ENCODE data around the gene KCNIP1.

KCNIP1 gene

DNA sequence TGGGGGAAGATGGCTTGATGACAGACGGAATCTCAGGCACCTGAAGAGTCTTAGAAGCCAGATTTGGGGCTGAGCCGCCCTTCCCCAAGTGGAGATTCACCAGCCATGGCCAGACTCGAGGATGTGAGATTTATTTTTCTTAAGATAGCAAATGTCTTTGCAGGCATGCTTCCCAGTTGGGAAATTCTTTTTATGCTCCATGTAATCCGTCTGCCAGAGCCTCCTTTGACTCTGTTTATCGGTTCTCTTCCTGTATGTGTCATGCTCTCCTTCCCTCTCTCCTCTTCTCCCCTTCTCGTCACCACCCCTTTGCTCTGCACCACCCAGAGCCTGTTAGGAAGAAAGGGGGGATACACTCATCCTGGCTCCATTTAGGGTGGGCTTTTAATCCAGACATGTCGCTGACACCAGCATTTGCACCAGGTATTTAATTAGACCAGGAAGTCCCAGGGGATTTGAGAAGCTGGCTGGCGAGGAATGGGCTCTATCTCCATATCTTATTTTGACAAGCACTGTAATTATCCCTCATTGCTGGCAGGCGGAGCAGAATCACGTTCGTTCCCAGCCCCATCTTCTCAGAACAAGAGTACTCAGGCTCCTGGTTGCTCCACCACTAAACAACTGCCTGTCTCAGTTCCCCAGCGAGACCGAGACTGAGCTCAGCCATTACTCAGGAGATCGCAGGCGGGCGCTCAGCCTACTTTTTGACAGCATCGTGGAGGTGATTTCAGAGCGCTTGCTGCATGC lies 50.9 kb downstream of the KCNIP1 start:
- Histone ChIP-seq H3F3A (ENCODE audit: insufficient read depth, low read length) (no peaks in the 10 kb centered on the region), H4K20me1 (ENCODE audit: insufficient read depth, low read length) (no peaks in the 10 kb centered on the region), H3K9ac (ENCODE audit: low read length) (no peak overlapping the region), H3K4me3 (ENCODE audit: low read depth, low read length, poor library complexity, severe bottlenecking) (no peak overlapping the region), H3K36me3 (ENCODE audit: insufficient read depth, low read length) (no peaks in the 10 kb centered on the region), H3K4me1 (ENCODE audit: insufficient read depth, low read length, severe bottlenecking) (no peaks in the 10 kb centered on the region), H2AFZ (ENCODE audit: low read length) (no peak overlapping the region), H3K27ac (ENCODE audit: low read depth, low read length, poor library complexity, severe bottlenecking) (no peak overlapping the region), H3K9me2 (ENCODE audit: low read depth, low read length) (no peaks in the 10 kb centered on the region), H3K27me3 (ENCODE audit: insufficient read depth, low read length) (no peaks in the 10 kb centered on the region), H3K4me2 (ENCODE audit: low read length) (no peak overlapping the region), H3K9me3 (ENCODE audit: low read length) (no peaks in the 10 kb centered on the region), H3K79me2 (ENCODE audit: insufficient read depth, low read length) (no peaks in the 10 kb centered on the region)
- no peak for TF ChIP-seq EZH2 (IDR thresholded peaks at IDR 0.05; ENCODE audit: borderline replicate concordance, low read length)
- TF ChIP-seq, protein P1, sequence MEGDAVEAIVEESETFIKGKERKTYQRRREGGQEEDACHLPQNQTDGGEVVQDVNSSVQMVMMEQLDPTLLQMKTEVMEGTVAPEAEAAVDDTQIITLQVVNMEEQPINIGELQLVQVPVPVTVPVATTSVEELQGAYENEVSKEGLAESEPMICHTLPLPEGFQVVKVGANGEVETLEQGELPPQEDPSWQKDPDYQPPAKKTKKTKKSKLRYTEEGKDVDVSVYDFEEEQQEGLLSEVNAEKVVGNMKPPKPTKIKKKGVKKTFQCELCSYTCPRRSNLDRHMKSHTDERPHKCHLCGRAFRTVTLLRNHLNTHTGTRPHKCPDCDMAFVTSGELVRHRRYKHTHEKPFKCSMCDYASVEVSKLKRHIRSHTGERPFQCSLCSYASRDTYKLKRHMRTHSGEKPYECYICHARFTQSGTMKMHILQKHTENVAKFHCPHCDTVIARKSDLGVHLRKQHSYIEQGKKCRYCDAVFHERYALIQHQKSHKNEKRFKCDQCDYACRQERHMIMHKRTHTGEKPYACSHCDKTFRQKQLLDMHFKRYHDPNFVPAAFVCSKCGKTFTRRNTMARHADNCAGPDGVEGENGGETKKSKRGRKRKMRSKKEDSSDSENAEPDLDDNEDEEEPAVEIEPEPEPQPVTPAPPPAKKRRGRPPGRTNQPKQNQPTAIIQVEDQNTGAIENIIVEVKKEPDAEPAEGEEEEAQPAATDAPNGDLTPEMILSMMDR (IDR thresholded peaks at IDR 0.05; ENCODE audit: low read length) = no peak

DNA sequence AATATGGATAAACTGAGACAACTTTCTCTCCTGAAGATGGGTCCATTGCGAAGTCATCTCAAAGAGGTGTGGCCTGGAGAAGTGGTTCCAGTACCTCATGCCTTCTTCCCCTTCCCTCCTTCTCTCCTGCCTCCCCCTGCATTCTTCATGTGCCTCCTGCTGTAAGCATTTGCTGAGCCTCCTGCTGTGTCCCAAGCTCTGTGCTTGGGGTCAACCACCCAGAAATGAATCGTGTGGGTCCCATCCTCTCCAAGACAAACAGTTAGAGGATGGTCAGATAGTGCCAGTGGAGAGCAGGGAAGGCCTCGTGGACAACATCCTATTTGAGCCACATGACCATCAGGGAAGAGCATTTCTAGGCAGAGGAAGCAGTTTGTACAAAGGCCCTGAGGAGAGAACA lies 53.5 kb downstream of the KCNIP1 start:
- TF ChIP-seq, protein P1 (IDR thresholded peaks at IDR 0.05; ENCODE audit: low read length) = no peak
- TF ChIP-seq EZH2 (IDR thresholded peaks at IDR 0.05; ENCODE audit: borderline replicate concordance, low read length) = no peak
- Histone ChIP-seq H3K4me2 (ENCODE audit: low read length) (no peak overlapping the region), H4K20me1 (ENCODE audit: insufficient read depth, low read length) (no peaks in the 10 kb centered on the region), H3K9me3 (ENCODE audit: low read length) (no peaks in the 10 kb centered on the region), H3K9ac (ENCODE audit: low read length) (no peak overlapping the region), H3K27ac (ENCODE audit: low read depth, low read length, poor library complexity, severe bottlenecking) (no peak overlapping the region), H3K27me3 (ENCODE audit: insufficient read depth, low read length) (no peaks in the 10 kb centered on the region), H3K4me1 (ENCODE audit: insufficient read depth, low read length, severe bottlenecking) (no peaks in the 10 kb centered on the region), H3K4me3 (ENCODE audit: low read depth, low read length, poor library complexity, severe bottlenecking) (no peak overlapping the region), H3F3A (ENCODE audit: insufficient read depth, low read length) (no peaks in the 10 kb centered on the region), H3K79me2 (ENCODE audit: insufficient read depth, low read length) (no peaks in the 10 kb centered on the region), H3K9me2 (ENCODE audit: low read depth, low read length) (no peaks in the 10 kb centered on the region), H3K36me3 (ENCODE audit: insufficient read depth, low read length) (no peaks in the 10 kb centered on the region), H2AFZ (ENCODE audit: low read length) (no peak overlapping the region)

DNA sequence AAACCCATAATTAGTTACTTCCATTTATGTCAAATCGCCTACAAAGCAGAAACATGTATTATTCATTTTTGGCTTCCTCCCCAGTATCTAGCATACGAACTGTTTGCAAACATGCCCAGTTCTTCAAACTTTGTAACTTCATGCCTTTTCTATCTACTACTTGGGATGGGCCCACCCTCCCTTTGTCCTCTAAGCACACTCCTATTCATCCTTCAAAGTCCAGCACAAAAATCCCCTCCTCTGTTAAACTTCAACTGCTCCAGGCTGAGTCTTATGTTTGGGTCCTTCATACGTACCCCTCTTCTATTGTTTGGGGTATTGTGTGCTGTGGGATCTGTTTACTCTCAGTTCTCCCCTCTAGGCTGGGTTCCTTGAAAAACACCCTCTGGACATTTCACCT lies 55.5 kb downstream of the KCNIP1 start:
- no peak overlapping the region for H3K4me3 ChIP-seq (ENCODE audit: low read depth, low read length, poor library complexity, severe bottlenecking)
- H3F3A ChIP-seq (ENCODE audit: insufficient read depth, low read length) = no peaks in the 10 kb centered on the region
- no peaks in the 10 kb centered on the region for H3K9me3 ChIP-seq (ENCODE audit: low read length)
- H3K79me2 ChIP-seq (ENCODE audit: insufficient read depth, low read length) = no peaks in the 10 kb centered on the region
- no peak overlapping the region for H3K9ac ChIP-seq (ENCODE audit: low read length)
- H4K20me1 ChIP-seq (ENCODE audit: insufficient read depth, low read length) = no peaks in the 10 kb centered on the region
- no peak for TF ChIP-seq EZH2 (IDR thresholded peaks at IDR 0.05; ENCODE audit: borderline replicate concordance, low read length)
- TF ChIP-seq, protein P1 (IDR thresholded peaks at IDR 0.05; ENCODE audit: low read length) = no peak
- H3K36me3 ChIP-seq (ENCODE audit: insufficient read depth, low read length) = no peaks in the 10 kb centered on the region
- no peaks in the 10 kb centered on the region for H3K27me3 ChIP-seq (ENCODE audit: insufficient read depth, low read length)
- H3K9me2 ChIP-seq (ENCODE audit: low read depth, low read length) = no peaks in the 10 kb centered on the region
- no peak overlapping the region for H2AFZ ChIP-seq (ENCODE audit: low read length)
- H3K4me1 ChIP-seq (ENCODE audit: insufficient read depth, low read length, severe bottlenecking) = no peaks in the 10 kb centered on the region
- no peak overlapping the region for H3K27ac ChIP-seq (ENCODE audit: low read depth, low read length, poor library complexity, severe bottlenecking)
- no peak overlapping the region for H3K4me2 ChIP-seq (ENCODE audit: low read length)
